Astrocyte (in vitro differentiated cells and primary cell): ENCODE measurements around the gene EID2B. TPM values are rescaled to one million over a fixed set of nuclear protein-coding genes. Genes with fewer than 3 reads are reported as not detected.

Source experiments
- DNase-seq: peaks from one replicate; pipeline ENCODE4 v3.0.0-alpha.2; 2010; ENCODE audit warnings: low read depth
- FAIRE-seq: peaks from 2 replicates; lab custom pipeline; 2011; peaks lifted over from hg19 to GRCh38; lab: Jason Lieb, UNC
- H2AFZ ChIP-seq: 2 replicates; pipeline ENCODE4 v1.6.0; 2012; ENCODE audit warnings: low read depth, low read length, inconsistent platforms
- H3K27ac ChIP-seq: 2 replicates; pipeline ENCODE4 v1.5.1; 2011; ENCODE audit warnings: low read depth, low read length, inconsistent platforms
- H3K27me3 ChIP-seq: 2 replicates; pipeline ENCODE4 v1.6.0; 2011; ENCODE audit warnings: low read length, inconsistent platforms; ENCODE audit not compliant: insufficient read depth
- H3K36me3 ChIP-seq: 2 replicates; pipeline ENCODE4 v1.5.1; 2011; ENCODE audit warnings: low read length, inconsistent platforms; ENCODE audit not compliant: insufficient read depth
- H3K4me1 ChIP-seq: 2 replicates; pipeline ENCODE4 v1.5.1; 2011; ENCODE audit warnings: low read length, inconsistent platforms; ENCODE audit not compliant: insufficient read depth
- H3K4me2 ChIP-seq: 2 replicates; pipeline ENCODE4 v1.6.0; 2012; ENCODE audit warnings: low read length, inconsistent platforms
- H3K4me3 ChIP-seq: 2 replicates; pipeline ENCODE4 v1.5.1; 2011; ENCODE audit warnings: low read depth, mild to moderate bottlenecking, low read length, inconsistent platforms; ENCODE audit not compliant: insufficient read depth
- H3K79me2 ChIP-seq: 2 replicates; pipeline ENCODE4 v1.6.0; 2012; ENCODE audit warnings: mild to moderate bottlenecking, low read length, inconsistent platforms; ENCODE audit not compliant: insufficient read depth
- H3K9ac ChIP-seq: 2 replicates; pipeline ENCODE4 v1.6.0; 2012; ENCODE audit warnings: mild to moderate bottlenecking, low read length, inconsistent platforms
- H3K9me3 ChIP-seq: 2 replicates; pipeline ENCODE4 v1.5.1; 2012; ENCODE audit warnings: low read depth, mild to moderate bottlenecking, low read length, inconsistent platforms; ENCODE audit not compliant: insufficient read depth
- H4K20me1 ChIP-seq: 2 replicates; pipeline ENCODE4 v1.6.0; 2012; ENCODE audit warnings: low read length, inconsistent platforms; ENCODE audit not compliant: insufficient read depth
- H3K27ac Mint-ChIP-seq: one replicate; pipeline ENCODE4 v1.8.0; 2021; ENCODE audit warnings: mild to moderate bottlenecking, mixed read lengths; ENCODE audit not compliant: unreplicated experiment
- H3K27me3 Mint-ChIP-seq: one replicate; pipeline ENCODE4 v1.8.0; 2021; ENCODE audit warnings: low read depth, mixed read lengths; ENCODE audit not compliant: unreplicated experiment
- H3K36me3 Mint-ChIP-seq: one replicate; pipeline ENCODE4 v1.8.0; 2021; ENCODE audit warnings: low read depth, mixed read lengths; ENCODE audit not compliant: unreplicated experiment
- H3K4me1 Mint-ChIP-seq: one replicate; pipeline ENCODE4 v1.8.0; 2021; ENCODE audit warnings: low read depth, mixed read lengths; ENCODE audit not compliant: unreplicated experiment
- H3K4me3 Mint-ChIP-seq: one replicate; pipeline ENCODE4 v1.8.0; 2021; ENCODE audit warnings: mild to moderate bottlenecking, moderate library complexity, mixed read lengths; ENCODE audit not compliant: unreplicated experiment
- H3K9me3 Mint-ChIP-seq: one replicate; pipeline ENCODE4 v1.8.0; 2021; ENCODE audit warnings: mild to moderate bottlenecking, mixed read lengths; ENCODE audit not compliant: unreplicated experiment
- CTCF ChIP-seq: IDR thresholded peaks from 2 replicates; pipeline ENCODE4 v1.5.1; 2011; ENCODE audit warnings: low read depth, mild to moderate bottlenecking, inconsistent platforms, low read length, moderate library complexity; ENCODE audit not compliant: insufficient read depth
- EZH2 ChIP-seq: IDR thresholded peaks from 2 replicates; pipeline ENCODE4 v1.6.1; 2012; ENCODE audit warnings: mild to moderate bottlenecking, low read length, inconsistent platforms; ENCODE audit not compliant: insufficient read depth
- total RNA-seq: library from RNA; stranded (reverse); gene quantifications from 2 replicates; pipeline ENCODE4 v1.2.1, GENCODE V29; 2021

The EID2B gene
- total RNA-seq, 1 donor from 2014 or later, result 2.6 TPM

- Histone ChIP-seq H3K4me1 (no peaks in the 10 kb centered on the region), H3K27ac (no peak overlapping the region), H3K27me3 (peaks cover 3% of the 10 kb centered on the region), H3K79me2 (no peaks in the 10 kb centered on the region), H3K9ac (no peak overlapping the region), H3K4me3 (no peak overlapping the region), H3K4me2 (no peak overlapping the region), H4K20me1 (no peaks in the 10 kb centered on the region), H3K36me3 (no peaks in the 10 kb centered on the region), H2AFZ (no peak overlapping the region), H3K9me3 (no peaks in the 10 kb centered on the region)
- Mint-ChIP-seq H3K27me3 (peaks cover 38% of the 10 kb centered on the region), H3K9me3 (no peaks in the 10 kb centered on the region), H3K4me3 (no peak overlapping the region), H3K36me3 (no peaks in the 10 kb centered on the region), H3K27ac (no peak overlapping the region), H3K4me1 (peaks cover under 1% of the 10 kb centered on the region)
- TF ChIP-seq EZH2 (no peak), CTCF (no peak)
- no peak for FAIRE-seq
- DNase-seq, result no peak
These were observed 25.4 kb upstream of the EID2B start for GRCh38 chr19:39557811-39558623.

GRCh38 chr19:39555883-39556282, 23.2 kb upstream of the EID2B start:
- H3K27me3 Mint-ChIP-seq, result peaks cover 44% of the 10 kb centered on the region
- Histone ChIP-seq H3K9ac (no peak overlapping the region), H2AFZ (no peak overlapping the region), H3K4me3 (no peak overlapping the region), H4K20me1 (no peaks in the 10 kb centered on the region), H3K27ac (no peak overlapping the region), H3K9me3 (no peaks in the 10 kb centered on the region), H3K4me1 (no peaks in the 10 kb centered on the region), H3K36me3 (no peaks in the 10 kb centered on the region), H3K4me2 (no peak overlapping the region), H3K27me3 (peaks cover 3% of the 10 kb centered on the region), H3K79me2 (no peaks in the 10 kb centered on the region)
- H3K4me1 Mint-ChIP-seq, result no peaks in the 10 kb centered on the region
- no peak for FAIRE-seq
- no peak overlapping the region for H3K27ac Mint-ChIP-seq
- H3K9me3 Mint-ChIP-seq, result no peaks in the 10 kb centered on the region
- DNase-seq, result no peak
- TF ChIP-seq CTCF (no peak), EZH2 (no peak)
- H3K4me3 Mint-ChIP-seq, result no peak overlapping the region
- H3K36me3 Mint-ChIP-seq, result no peaks in the 10 kb centered on the region

- Histone ChIP-seq H3K4me3 (no peak overlapping the region), H3K9ac (no peak overlapping the region), H2AFZ (no peak overlapping the region), H3K4me1 (no peaks in the 10 kb centered on the region), H3K4me2 (no peak overlapping the region), H3K27ac (no peak overlapping the region), H3K27me3 (peaks cover 3% of the 10 kb centered on the region), H3K36me3 (no peaks in the 10 kb centered on the region), H3K9me3 (no peaks in the 10 kb centered on the region), H4K20me1 (no peaks in the 10 kb centered on the region), H3K79me2 (no peaks in the 10 kb centered on the region)
- TF ChIP-seq CTCF, result no peak
- no peak for TF ChIP-seq EZH2
- H3K4me3 Mint-ChIP-seq, result no peak overlapping the region
- no peaks in the 10 kb centered on the region for H3K9me3 Mint-ChIP-seq
- no peak overlapping the region for H3K27ac Mint-ChIP-seq
- no peaks in the 10 kb centered on the region for H3K4me1 Mint-ChIP-seq
- H3K36me3 Mint-ChIP-seq, result no peaks in the 10 kb centered on the region
- no peak for FAIRE-seq
- peaks cover 42% of the 10 kb centered on the region for H3K27me3 Mint-ChIP-seq
- no peak for DNase-seq
These were observed 22.2 kb upstream of the EID2B start for GRCh38 chr19:39554701-39555311.
